GM12874 (cell line): Measurements from ENCODE around the gene TAAR9.

Experiments
- TF ChIP-seq, protein P1 (sequence below): IDR thresholded peaks from 2 replicates; pipeline ENCODE4 v1.5.1; 2011; ENCODE audit warnings: low read depth, mild to moderate bottlenecking, control low read depth, low read length, moderate library complexity; ENCODE audit not compliant: insufficient read depth

TAAR9 gene

DNA sequence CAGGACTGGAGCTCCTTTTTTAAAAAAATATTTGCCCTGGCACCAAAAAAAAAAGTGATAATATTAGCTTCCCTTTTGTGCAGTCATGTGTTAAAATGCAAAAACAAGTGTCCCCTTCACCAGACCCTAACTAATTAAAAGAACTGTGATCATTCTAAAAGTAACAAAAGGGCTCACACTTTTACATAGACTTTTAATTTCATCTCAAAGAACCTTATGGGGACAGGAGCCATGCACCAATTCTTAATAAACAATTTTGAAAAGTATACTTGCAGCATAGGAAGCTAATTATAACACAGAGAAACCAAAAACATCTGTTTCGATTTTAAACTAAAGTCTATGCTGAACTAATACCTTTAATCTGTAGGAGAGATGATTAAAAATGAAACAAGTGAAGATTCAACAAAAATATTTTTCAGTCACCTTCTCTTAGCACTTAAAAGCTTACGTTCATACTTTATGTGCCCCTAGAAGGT, 42.4 kb upstream of the TAAR9 start:
- TF ChIP-seq, protein P1, sequence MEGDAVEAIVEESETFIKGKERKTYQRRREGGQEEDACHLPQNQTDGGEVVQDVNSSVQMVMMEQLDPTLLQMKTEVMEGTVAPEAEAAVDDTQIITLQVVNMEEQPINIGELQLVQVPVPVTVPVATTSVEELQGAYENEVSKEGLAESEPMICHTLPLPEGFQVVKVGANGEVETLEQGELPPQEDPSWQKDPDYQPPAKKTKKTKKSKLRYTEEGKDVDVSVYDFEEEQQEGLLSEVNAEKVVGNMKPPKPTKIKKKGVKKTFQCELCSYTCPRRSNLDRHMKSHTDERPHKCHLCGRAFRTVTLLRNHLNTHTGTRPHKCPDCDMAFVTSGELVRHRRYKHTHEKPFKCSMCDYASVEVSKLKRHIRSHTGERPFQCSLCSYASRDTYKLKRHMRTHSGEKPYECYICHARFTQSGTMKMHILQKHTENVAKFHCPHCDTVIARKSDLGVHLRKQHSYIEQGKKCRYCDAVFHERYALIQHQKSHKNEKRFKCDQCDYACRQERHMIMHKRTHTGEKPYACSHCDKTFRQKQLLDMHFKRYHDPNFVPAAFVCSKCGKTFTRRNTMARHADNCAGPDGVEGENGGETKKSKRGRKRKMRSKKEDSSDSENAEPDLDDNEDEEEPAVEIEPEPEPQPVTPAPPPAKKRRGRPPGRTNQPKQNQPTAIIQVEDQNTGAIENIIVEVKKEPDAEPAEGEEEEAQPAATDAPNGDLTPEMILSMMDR: no peak

DNA sequence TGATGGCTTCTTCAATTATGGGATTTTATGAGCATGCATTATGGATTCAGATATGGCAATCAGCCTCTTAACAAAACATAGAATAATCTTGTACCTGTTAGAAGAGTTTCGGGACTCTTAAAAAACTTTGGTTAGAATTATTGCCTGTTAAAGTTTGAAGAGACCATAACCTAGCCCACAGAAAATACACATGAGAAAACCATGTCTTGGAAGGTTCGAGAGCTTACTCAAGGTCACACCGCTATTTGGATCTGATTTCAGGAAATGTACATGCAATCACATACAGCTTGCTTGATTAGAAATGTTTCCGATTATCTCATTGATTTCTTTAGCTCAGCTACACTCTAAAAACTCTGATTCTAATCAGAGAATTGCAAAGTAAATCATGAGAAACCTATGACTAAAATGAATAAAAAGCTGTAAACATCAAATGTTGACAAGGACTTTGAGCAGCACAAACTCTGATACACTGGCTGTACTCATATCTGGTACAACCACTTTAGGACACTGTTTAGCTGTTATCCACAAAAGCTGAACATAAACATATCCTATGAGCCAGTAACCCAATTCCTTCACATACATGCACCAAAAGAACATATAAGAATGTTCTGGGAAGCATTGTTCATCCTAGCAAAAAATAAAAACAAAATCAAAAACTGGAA, 41.4 kb upstream of the TAAR9 start:
- TF ChIP-seq, protein P1: no peak

DNA sequence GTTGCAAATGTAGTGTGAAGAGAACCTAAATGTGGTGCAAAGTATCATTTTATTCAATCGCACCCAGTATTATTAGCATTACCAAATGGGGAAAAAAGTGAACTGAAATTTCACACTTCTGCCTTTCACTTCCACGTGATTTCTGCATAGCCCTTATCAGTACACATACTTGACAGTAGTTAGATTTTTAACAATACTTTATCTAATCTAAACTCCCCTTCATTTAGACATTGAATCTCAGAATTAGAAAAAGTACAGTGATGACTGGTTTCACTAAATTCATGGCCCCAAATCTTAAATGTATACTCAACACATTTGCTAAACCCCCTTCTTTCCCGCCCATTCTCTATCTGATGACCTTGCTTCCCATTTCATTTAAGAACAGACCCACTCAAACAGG, 39.4 kb upstream of the TAAR9 start:
- TF ChIP-seq, protein P1: no peak

DNA sequence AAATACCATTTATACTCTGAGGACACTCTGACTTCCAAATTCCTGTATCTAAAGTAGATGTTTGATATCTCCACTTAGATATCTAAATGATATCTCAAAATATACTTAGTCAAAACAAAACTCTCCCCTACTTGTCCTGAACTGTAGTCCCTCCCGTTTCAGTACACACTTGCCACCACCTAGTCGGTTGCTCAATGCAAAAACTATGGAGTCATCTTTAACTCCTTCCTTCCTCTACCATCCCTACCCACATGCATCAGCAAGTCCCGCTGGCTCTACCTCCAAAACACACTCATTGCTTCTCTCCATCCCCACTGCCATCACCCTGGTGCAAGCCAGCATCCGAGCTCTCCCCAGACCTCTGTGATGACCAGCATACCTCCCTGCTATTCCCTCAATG, 38.3 kb upstream of the TAAR9 start:
- TF ChIP-seq, protein P1: no peak

DNA sequence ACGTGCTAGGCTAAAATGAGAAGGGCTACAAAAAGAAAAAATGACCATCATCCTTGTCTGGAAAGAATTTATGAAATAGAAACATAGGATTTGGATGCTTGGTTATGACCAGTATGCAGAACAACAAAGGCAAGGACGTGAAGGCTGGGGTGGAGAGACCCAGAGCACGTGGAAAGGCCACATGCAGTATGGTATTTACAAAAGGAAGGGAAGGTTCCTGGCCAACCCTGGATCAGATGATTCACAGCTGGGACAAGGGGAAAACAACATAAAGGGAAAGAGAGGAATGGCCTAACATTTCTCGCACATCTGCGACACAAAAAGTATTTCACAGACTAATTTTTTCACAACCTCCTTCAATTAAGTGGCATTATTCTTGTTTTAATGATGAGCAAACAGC, 33.3 kb upstream of the TAAR9 start:
- TF ChIP-seq, protein P1: no peak

DNA sequence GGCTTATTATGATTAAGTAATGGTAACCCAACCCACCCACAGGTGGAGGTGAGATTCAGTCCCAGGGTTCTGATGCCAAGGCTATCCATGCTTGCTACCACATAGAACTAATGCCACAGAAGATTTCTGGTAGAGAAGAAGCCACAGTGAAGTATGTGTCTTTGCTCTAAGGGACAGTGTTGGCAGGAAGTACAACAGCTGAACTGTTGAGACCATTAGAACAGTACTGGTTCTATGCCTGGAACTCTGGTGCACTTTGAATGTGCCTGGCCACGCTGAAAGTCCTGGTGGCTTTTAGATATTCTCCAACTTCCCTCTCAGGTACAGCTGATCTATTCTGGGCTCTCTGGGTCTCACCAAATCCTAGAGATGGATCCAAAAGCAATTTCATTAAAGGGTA, 32.9 kb upstream of the TAAR9 start:
- TF ChIP-seq, protein P1: no peak

DNA sequence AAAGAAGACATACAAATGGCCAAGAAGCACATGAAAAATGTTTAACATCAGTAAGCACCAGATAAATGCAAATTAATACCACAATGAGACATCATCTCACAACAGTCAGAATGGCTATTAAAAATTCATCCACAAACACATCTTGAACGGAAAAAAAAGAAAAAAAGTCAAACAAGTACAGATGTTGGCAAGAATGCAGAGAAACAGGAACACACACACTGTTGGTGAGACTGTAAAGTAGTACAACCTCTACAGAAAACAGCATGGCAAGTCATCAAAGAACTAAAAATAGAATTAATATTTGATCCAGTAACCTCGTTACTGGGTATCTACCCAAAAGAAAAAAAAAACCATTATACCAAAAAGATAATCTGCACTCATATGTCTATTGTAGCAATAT, 31.6 kb upstream of the TAAR9 start:
- TF ChIP-seq, protein P1: no peak
